Measurements from ENCODE around the gene ACE2. TPM values are rescaled to one million over a fixed set of nuclear protein-coding genes. Genes with fewer than 3 reads are reported as not detected.

The ACE2 gene
- total RNA-seq, 1 donor from 2014 or later, result not detected

DNA sequence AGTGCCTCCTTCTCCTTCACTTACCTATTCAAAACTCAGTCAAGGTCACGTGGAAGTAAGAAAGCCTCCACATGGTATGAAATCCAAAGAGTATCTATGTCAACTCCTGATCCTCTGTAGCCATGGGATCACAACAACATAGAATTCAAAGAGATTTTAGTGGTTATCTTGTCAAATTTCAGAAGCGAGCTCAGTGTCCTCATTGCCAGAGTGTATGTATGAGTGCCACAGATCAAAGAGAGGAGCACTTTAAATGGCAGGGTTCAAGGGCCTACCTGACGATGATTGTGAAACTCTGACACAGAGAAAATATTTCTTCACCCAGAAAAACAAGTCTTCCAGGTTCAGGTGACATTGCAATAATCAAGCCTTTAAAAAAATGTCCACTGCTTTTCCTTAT is 1.2 kb upstream of the ACE2 start:
- Mint-ChIP-seq H3K9me3 (no peaks in the 10 kb centered on the region), H3K27ac (no peak overlapping the region), H3K4me1 (no peaks in the 10 kb centered on the region), H3K27me3 (peaks cover 10% of the 10 kb centered on the region), H3K4me3 (no peak overlapping the region), H3K36me3 (ENCODE audit: low read depth) (no peaks in the 10 kb centered on the region)
- DNase-seq, result no peak
- intact Hi-C loops (cut with micrococcal nuclease), result no loop called here
- TF ChIP-seq, protein P1, sequence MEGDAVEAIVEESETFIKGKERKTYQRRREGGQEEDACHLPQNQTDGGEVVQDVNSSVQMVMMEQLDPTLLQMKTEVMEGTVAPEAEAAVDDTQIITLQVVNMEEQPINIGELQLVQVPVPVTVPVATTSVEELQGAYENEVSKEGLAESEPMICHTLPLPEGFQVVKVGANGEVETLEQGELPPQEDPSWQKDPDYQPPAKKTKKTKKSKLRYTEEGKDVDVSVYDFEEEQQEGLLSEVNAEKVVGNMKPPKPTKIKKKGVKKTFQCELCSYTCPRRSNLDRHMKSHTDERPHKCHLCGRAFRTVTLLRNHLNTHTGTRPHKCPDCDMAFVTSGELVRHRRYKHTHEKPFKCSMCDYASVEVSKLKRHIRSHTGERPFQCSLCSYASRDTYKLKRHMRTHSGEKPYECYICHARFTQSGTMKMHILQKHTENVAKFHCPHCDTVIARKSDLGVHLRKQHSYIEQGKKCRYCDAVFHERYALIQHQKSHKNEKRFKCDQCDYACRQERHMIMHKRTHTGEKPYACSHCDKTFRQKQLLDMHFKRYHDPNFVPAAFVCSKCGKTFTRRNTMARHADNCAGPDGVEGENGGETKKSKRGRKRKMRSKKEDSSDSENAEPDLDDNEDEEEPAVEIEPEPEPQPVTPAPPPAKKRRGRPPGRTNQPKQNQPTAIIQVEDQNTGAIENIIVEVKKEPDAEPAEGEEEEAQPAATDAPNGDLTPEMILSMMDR (IDR thresholded peaks at IDR 0.05), result no peak
- ATAC-seq (ENCODE audit: low read depth), result no peak
- CTCF ChIA-PET, result no interaction called here
- POLR2A ChIA-PET, result no interaction called here

DNA sequence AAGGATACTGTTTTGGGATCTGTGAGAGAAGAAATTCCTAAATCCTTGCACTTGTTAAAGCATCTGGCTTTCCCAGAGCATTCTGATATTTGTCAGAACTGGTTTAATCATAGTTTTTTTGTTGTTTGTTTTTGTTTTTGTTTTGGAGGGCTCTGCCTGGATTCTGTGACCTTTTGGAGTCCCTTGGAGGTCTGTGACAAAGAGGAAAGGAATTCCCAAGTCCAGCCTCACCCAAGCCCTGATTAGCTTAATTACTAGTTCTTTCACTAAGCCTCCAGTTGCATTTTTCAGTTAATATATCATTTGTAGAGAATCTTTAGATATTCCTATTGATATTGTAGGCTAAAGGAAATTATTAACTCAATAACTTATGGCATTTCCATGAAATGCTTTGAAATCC is 711 bp downstream of the ACE2 start:
- CTCF ChIA-PET, result no interaction called here
- Mint-ChIP-seq H3K36me3 (ENCODE audit: low read depth) (no peaks in the 10 kb centered on the region), H3K4me3 (no peak overlapping the region), H3K4me1 (no peaks in the 10 kb centered on the region), H3K27me3 (peaks cover 10% of the 10 kb centered on the region), H3K9me3 (no peaks in the 10 kb centered on the region), H3K27ac (no peak overlapping the region)
- DNase-seq, result no peak
- POLR2A ChIA-PET, result no interaction called here
- no peak for ATAC-seq (ENCODE audit: low read depth)
- intact Hi-C loops (cut with micrococcal nuclease), result no loop called here
- TF ChIP-seq, protein P1 (IDR thresholded peaks at IDR 0.05), result no peak

DNA sequence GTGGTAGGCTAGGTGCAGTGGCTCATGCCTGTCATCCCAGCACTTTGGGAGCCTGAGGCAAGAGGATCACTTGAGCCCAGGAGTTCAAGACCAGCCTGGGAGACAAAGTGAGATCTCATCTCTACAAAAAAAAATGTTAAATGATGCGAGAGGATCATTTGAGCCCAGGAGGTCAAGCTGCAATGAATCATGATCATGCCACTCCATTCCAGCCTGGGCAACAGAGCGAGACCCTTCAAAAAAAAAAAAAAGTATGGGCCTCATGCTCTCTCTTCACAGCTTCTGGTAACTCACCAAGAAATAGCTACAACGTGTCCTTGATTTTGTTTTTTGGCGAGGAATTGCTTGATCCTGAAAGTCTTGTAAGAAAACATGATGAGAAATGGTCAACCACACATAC is 1.3 kb downstream of the ACE2 start:
- CTCF ChIA-PET, result no interaction called here
- intact Hi-C loops (cut with micrococcal nuclease), result no loop called here

GRCh38 chrX:15598026-15598425 is 2.7 kb downstream of the ACE2 start:
- H3K4me3 Mint-ChIP-seq, result no peak overlapping the region
- H3K36me3 Mint-ChIP-seq (ENCODE audit: low read depth), result no peaks in the 10 kb centered on the region
- CTCF ChIA-PET, result no interaction called here
- intact Hi-C loops (cut with micrococcal nuclease), result no loop called here
- no peak for DNase-seq
- no peaks in the 10 kb centered on the region for H3K9me3 Mint-ChIP-seq
- POLR2A ChIA-PET, result no interaction called here
- TF ChIP-seq, protein P1 (IDR thresholded peaks at IDR 0.05), result no peak
- ATAC-seq (ENCODE audit: low read depth), result no peak
- no peaks in the 10 kb centered on the region for H3K4me1 Mint-ChIP-seq
- no peak overlapping the region for H3K27ac Mint-ChIP-seq
- peaks cover 6% of the 10 kb centered on the region for H3K27me3 Mint-ChIP-seq

More for the DNA sequence above, 1.3 kb downstream of the ACE2 start:
- DNase-seq (no peak), ATAC-seq (ENCODE audit: low read depth) (no peak)
- Mint-ChIP-seq H3K36me3 (ENCODE audit: low read depth) (no peaks in the 10 kb centered on the region), H3K4me1 (no peaks in the 10 kb centered on the region), H3K27ac (no peak overlapping the region), H3K9me3 (no peaks in the 10 kb centered on the region), H3K27me3 (peaks cover 10% of the 10 kb centered on the region), H3K4me3 (no peak overlapping the region)
- TF ChIP-seq, protein P1 (IDR thresholded peaks at IDR 0.05), result no peak
- POLR2A ChIA-PET, result no interaction called here

- no peaks in the 10 kb centered on the region for H3K36me3 Mint-ChIP-seq (ENCODE audit: low read depth)
- H3K4me3 Mint-ChIP-seq, result no peak overlapping the region
- H3K9me3 Mint-ChIP-seq, result no peaks in the 10 kb centered on the region
- TF ChIP-seq, protein P1 (IDR thresholded peaks at IDR 0.05), result no peak
- no peak overlapping the region for H3K27ac Mint-ChIP-seq
- no peaks in the 10 kb centered on the region for H3K27me3 Mint-ChIP-seq
- H3K4me1 Mint-ChIP-seq, result no peaks in the 10 kb centered on the region
- ATAC-seq (ENCODE audit: low read depth), result no peak
- no peak for DNase-seq
- ChIA-PET CTCF (no interaction called here), POLR2A (no interaction called here)
- intact Hi-C loops (cut with micrococcal nuclease), result no loop called here
Observed at GRCh38 chrX:15594371-15594770, 6.4 kb downstream of the ACE2 start.

Data from activated B cell treated with CpG ODN at 0.5 μM for 24 hours (primary cell).